ENCODE measurements around the gene NRXN3. TPM values are rescaled to one million over a fixed set of nuclear protein-coding genes. Genes with fewer than 3 reads are reported as not detected.

The NRXN3 gene
- polyA plus RNA-seq, 1 donor (not counting 4 experiments of a cell fraction or from before 2014, with no cell fraction given), result 0.89 TPM

DNA sequence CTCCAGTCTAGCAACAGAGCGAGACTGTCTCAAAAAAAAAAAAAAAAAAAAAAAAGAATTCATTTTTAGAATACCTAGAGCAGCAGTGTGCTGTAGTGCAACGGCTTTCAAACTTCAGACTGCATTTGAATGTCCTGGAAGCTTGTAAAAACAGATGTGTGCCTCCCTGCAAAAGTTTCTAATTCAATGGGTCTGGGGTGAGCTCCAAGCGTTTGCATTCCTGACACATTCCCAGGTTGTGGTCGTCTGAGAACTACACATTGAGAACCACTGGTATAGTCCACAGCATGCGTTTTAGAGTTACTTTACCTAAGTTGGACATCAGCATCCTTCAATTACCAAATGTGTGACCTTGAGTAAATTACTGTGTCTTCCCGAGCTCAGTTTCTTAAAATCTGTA lies 816.8 kb downstream of the NRXN3 start:
- no peaks in the 10 kb centered on the region for H3K9me3 ChIP-seq (ENCODE audit: control insufficient read depth, low read depth, low read length)
- H3K27me3 ChIP-seq (ENCODE audit: control insufficient read depth, extremely low read depth, insufficient read depth, low read length), result no peaks in the 10 kb centered on the region
- TF ChIP-seq EZH2 (IDR thresholded peaks at IDR 0.05; ENCODE audit: low read length), result no peak
- TF ChIP-seq, protein P1, sequence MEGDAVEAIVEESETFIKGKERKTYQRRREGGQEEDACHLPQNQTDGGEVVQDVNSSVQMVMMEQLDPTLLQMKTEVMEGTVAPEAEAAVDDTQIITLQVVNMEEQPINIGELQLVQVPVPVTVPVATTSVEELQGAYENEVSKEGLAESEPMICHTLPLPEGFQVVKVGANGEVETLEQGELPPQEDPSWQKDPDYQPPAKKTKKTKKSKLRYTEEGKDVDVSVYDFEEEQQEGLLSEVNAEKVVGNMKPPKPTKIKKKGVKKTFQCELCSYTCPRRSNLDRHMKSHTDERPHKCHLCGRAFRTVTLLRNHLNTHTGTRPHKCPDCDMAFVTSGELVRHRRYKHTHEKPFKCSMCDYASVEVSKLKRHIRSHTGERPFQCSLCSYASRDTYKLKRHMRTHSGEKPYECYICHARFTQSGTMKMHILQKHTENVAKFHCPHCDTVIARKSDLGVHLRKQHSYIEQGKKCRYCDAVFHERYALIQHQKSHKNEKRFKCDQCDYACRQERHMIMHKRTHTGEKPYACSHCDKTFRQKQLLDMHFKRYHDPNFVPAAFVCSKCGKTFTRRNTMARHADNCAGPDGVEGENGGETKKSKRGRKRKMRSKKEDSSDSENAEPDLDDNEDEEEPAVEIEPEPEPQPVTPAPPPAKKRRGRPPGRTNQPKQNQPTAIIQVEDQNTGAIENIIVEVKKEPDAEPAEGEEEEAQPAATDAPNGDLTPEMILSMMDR (optimal IDR thresholded peaks at IDR 0.05 in 1 of 3, IDR thresholded peaks at IDR 0.05 in 1 of 3, conservative IDR thresholded peaks at IDR 0.05 in 1 of 3; ENCODE audit: extremely low read depth in 1 of 3, insufficient read depth in 2 of 3, low read length in 3 of 3), result no peak
- H3K36me3 ChIP-seq (ENCODE audit: control insufficient read depth in 2 of 2, extremely low read depth in 1 of 2, insufficient read depth in 2 of 2, low read length in 2 of 2), result no peaks in the 10 kb centered on the region
- H3K4me3 ChIP-seq (ENCODE audit: control insufficient read depth in 2 of 3, extremely low read depth in 1 of 3, insufficient read depth in 2 of 3, low read depth in 1 of 3, low read length in 3 of 3), result no peak overlapping the region
- H3K27ac ChIP-seq (ENCODE audit: control insufficient read depth, insufficient read depth, low read length), result no peak overlapping the region
- no peak overlapping the region for H3K9ac ChIP-seq (ENCODE audit: control insufficient read depth, extremely low read depth, insufficient read depth, low read length)
- H4K20me1 ChIP-seq (ENCODE audit: control insufficient read depth, extremely low read depth, insufficient read depth, low read length), result no peaks in the 10 kb centered on the region
- H3K79me2 ChIP-seq (ENCODE audit: control insufficient read depth, insufficient read depth, low read length), result no peaks in the 10 kb centered on the region
- no peak overlapping the region for H2AFZ ChIP-seq (ENCODE audit: control insufficient read depth, low read length)
- FAIRE-seq (no peak), DNase-seq (ENCODE audit: low read depth, low spot score) (no peak)
- dilution Hi-C loops (cut with MboI; ENCODE audit: extremely low pct_ligation_motif_present, low sequenced_read_pairs), result no loop called here
- H3K4me2 ChIP-seq (ENCODE audit: control insufficient read depth, extremely low read depth, insufficient read depth, low read depth, low read length), result no peak overlapping the region
- H3K9me1 ChIP-seq (ENCODE audit: control insufficient read depth, extremely low read depth, insufficient read depth, low read length), result no peaks in the 10 kb centered on the region
- H3K4me1 ChIP-seq (ENCODE audit: control insufficient read depth, extremely low read depth, insufficient read depth, low read length), result no peaks in the 10 kb centered on the region

DNA sequence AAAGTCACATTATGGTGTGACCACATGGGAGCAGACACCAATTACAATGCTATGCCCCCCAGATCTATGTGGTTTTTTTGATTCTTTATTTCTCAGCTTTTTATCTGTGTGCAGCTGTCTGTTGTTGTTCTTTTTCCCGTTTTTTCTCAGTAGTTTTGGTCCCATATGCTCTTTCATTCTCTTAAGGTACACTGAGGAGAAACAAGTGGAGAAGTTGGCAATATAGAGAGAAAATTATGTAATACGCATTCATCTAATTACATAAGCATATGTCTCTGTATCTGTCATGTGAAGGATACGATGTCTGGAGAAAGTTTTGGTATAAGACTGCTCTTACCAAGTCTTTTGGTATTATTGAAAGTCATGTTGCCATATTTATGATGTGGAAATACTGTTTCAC lies 819.0 kb downstream of the NRXN3 start:
- dilution Hi-C loops (cut with MboI; ENCODE audit: extremely low pct_ligation_motif_present, low sequenced_read_pairs), result no loop called here

DNA sequence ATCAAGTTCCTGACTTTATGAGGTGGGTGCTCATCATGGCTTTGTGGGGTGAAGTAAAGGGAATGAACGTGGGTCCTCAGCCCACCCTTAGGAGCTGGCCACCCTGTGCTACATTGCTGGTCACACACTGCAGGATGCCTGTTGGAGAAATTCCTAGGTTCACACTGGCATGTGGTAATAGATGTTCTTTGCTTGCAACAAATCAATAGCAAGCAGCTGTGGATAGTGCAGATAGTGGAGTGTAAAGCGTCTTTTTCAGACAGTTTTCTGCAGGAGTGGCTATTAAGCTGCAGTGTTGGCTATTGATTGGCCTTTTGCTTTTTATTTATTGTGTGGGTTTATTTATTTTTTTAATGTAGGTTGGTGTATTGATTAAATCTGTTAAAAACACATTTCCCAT lies 822.7 kb downstream of the NRXN3 start:
- FAIRE-seq, result no peak
- no peak overlapping the region for H2AFZ ChIP-seq (ENCODE audit: control insufficient read depth, low read length)
- DNase-seq (ENCODE audit: low read depth, low spot score), result no peak
- H3K4me2 ChIP-seq (ENCODE audit: control insufficient read depth, extremely low read depth, insufficient read depth, low read depth, low read length), result no peak overlapping the region
- no peaks in the 10 kb centered on the region for H4K20me1 ChIP-seq (ENCODE audit: control insufficient read depth, extremely low read depth, insufficient read depth, low read length)
- no peaks in the 10 kb centered on the region for H3K36me3 ChIP-seq (ENCODE audit: control insufficient read depth in 2 of 2, extremely low read depth in 1 of 2, insufficient read depth in 2 of 2, low read length in 2 of 2)
- dilution Hi-C loops (cut with MboI; ENCODE audit: extremely low pct_ligation_motif_present, low sequenced_read_pairs), result no loop called here
- no peak overlapping the region for H3K9ac ChIP-seq (ENCODE audit: control insufficient read depth, extremely low read depth, insufficient read depth, low read length)
- no peaks in the 10 kb centered on the region for H3K27me3 ChIP-seq (ENCODE audit: control insufficient read depth, extremely low read depth, insufficient read depth, low read length)
- H3K79me2 ChIP-seq (ENCODE audit: control insufficient read depth, insufficient read depth, low read length), result no peaks in the 10 kb centered on the region
- H3K9me3 ChIP-seq (ENCODE audit: control insufficient read depth, low read depth, low read length), result no peaks in the 10 kb centered on the region
- TF ChIP-seq EZH2 (IDR thresholded peaks at IDR 0.05; ENCODE audit: low read length), result no peak
- TF ChIP-seq, protein P1 (optimal IDR thresholded peaks at IDR 0.05 in 1 of 3, IDR thresholded peaks at IDR 0.05 in 1 of 3, conservative IDR thresholded peaks at IDR 0.05 in 1 of 3; ENCODE audit: extremely low read depth in 1 of 3, insufficient read depth in 2 of 3, low read length in 3 of 3), result no peak
- no peak overlapping the region for H3K4me3 ChIP-seq (ENCODE audit: control insufficient read depth in 2 of 3, extremely low read depth in 1 of 3, insufficient read depth in 2 of 3, low read depth in 1 of 3, low read length in 3 of 3)
- no peaks in the 10 kb centered on the region for H3K9me1 ChIP-seq (ENCODE audit: control insufficient read depth, extremely low read depth, insufficient read depth, low read length)
- no peaks in the 10 kb centered on the region for H3K4me1 ChIP-seq (ENCODE audit: control insufficient read depth, extremely low read depth, insufficient read depth, low read length)
- no peak overlapping the region for H3K27ac ChIP-seq (ENCODE audit: control insufficient read depth, insufficient read depth, low read length)

More for the DNA sequence above, 819.0 kb downstream of the NRXN3 start:
- no peaks in the 10 kb centered on the region for H3K27me3 ChIP-seq (ENCODE audit: control insufficient read depth, extremely low read depth, insufficient read depth, low read length)
- H2AFZ ChIP-seq (ENCODE audit: control insufficient read depth, low read length), result no peak overlapping the region
- no peak for DNase-seq (ENCODE audit: low read depth, low spot score)
- no peaks in the 10 kb centered on the region for H4K20me1 ChIP-seq (ENCODE audit: control insufficient read depth, extremely low read depth, insufficient read depth, low read length)
- TF ChIP-seq EZH2 (IDR thresholded peaks at IDR 0.05; ENCODE audit: low read length), result no peak
- no peaks in the 10 kb centered on the region for H3K9me3 ChIP-seq (ENCODE audit: control insufficient read depth, low read depth, low read length)
- no peak overlapping the region for H3K4me2 ChIP-seq (ENCODE audit: control insufficient read depth, extremely low read depth, insufficient read depth, low read depth, low read length)
- no peaks in the 10 kb centered on the region for H3K36me3 ChIP-seq (ENCODE audit: control insufficient read depth in 2 of 2, extremely low read depth in 1 of 2, insufficient read depth in 2 of 2, low read length in 2 of 2)
- no peak overlapping the region for H3K9ac ChIP-seq (ENCODE audit: control insufficient read depth, extremely low read depth, insufficient read depth, low read length)
- H3K4me1 ChIP-seq (ENCODE audit: control insufficient read depth, extremely low read depth, insufficient read depth, low read length), result no peaks in the 10 kb centered on the region
- no peaks in the 10 kb centered on the region for H3K79me2 ChIP-seq (ENCODE audit: control insufficient read depth, insufficient read depth, low read length)
- no peak overlapping the region for H3K27ac ChIP-seq (ENCODE audit: control insufficient read depth, insufficient read depth, low read length)
- H3K4me3 ChIP-seq (ENCODE audit: control insufficient read depth in 2 of 3, extremely low read depth in 1 of 3, insufficient read depth in 2 of 3, low read depth in 1 of 3, low read length in 3 of 3), result no peak overlapping the region
- FAIRE-seq, result no peak
- H3K9me1 ChIP-seq (ENCODE audit: control insufficient read depth, extremely low read depth, insufficient read depth, low read length), result no peaks in the 10 kb centered on the region
